Temporal lobe (tissue), 2 donors: ENCODE results near the gene HTR3B. TPM values are rescaled to one million over a fixed set of nuclear protein-coding genes. Genes with fewer than 3 reads are reported as not detected.

Experiments
- small RNA-seq: library from RNA; depleted of rRNA; stranded (forward); fragments of <200 nt; gene quantifications from one replicate; pipeline ENCODE3, GENCODE V24; 2014; ENCODE audit warnings: low replicate concordance
- total RNA-seq: library from RNA; depleted of rRNA; stranded (reverse); fragments of >200 nt; gene quantifications from one replicate; pipeline ENCODE4 v1.2.3, GENCODE V29; 2014

Gene HTR3B
- total RNA-seq, 1 donor from 2014 or later, result 0.25 TPM

Small RNA genes lying within 50 kb of the gene (small RNA-seq; reads per million reads assigned to genes)
- not detected for gene RNU6-1107P

Other genes starting within 250 kb of the HTR3B start
- gene TMPRSS5, start 198.5 kb upstream of the HTR3B start, total RNA-seq, result 2.0 TPM
- gene ZW10, start 131.1 kb upstream of the HTR3B start, total RNA-seq, result 9.8 TPM
- gene CLDN25, start 125.0 kb upstream of the HTR3B start, total RNA-seq, result not detected
- 19.7 TPM for gene USP28, start 29.2 kb upstream of the HTR3B start, total RNA-seq
- 0.74 TPM for gene HTR3A, start 70.3 kb downstream of the HTR3B start, total RNA-seq
- 8.4 TPM for gene ZBTB16, start 154.9 kb downstream of the HTR3B start, total RNA-seq